ENCODE data around the gene ATP8B4. TPM values are rescaled to one million over a fixed set of nuclear protein-coding genes. Genes with fewer than 3 reads are reported as not detected.

The ATP8B4 gene
- total RNA-seq, 4 donors from 2014 or later = 2.0 to 9.8 (median 9.2) TPM

DNA sequence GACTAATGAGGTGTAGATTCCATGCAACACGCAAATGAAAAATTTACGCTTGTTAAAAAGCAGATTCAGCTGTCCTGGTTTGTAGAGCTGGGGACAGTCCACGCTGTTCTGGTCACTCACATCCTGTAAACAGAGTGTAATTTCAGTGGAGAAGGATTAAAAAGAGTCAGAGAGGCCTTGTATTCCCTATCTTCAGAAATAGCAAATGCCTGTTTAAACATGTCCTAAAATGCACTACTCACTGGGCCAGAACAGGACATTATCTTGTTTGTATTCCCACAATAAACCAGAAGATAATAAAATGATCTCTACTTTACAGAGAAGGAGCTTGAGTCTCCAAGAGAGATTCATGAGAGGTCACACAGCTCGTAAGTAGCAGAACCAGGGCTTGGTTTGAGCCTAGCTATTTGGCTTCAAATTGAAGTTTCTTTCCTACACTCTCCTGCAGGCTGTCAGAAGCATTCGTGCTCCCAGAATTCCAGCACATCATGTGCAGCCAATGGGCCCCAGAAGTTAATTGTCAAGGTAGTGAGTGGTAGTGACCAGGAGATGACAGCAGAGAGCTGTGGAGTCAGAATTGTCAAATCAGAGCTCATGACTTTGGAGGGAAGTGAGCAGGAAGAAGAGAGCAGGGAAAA, 242.5 kb downstream of the ATP8B4 start:
- H3K36me3 ChIP-seq = no peaks in the 10 kb centered on the region
- H3K27ac ChIP-seq = peak overlapping the region; percentile 60 to 81 (median 77)
- H3K9me3 ChIP-seq = no peaks in the 10 kb centered on the region
- H3K27me3 ChIP-seq = no peaks in the 10 kb centered on the region
- peak; percentile 27 for ATAC-seq
- H3K4me3 ChIP-seq = no peak overlapping the region
- WGBS, 2 donors (ENCODE audit: low coverage in 1 of 2) = 28% methylated on average over 5 of the region's 5 CpGs; no CpG with 5 or more reads in 1 of the 2 donors
- no peak for TF ChIP-seq POLR2A (IDR thresholded peaks at IDR 0.05)
- TF ChIP-seq CTCF (IDR thresholded peaks at IDR 0.05) = peak; percentile 12 to 73 (median 36)
- H3K4me1 ChIP-seq = peaks cover 6 to 57% (median 11%) of the 10 kb centered on the region in 3 donors

DNA sequence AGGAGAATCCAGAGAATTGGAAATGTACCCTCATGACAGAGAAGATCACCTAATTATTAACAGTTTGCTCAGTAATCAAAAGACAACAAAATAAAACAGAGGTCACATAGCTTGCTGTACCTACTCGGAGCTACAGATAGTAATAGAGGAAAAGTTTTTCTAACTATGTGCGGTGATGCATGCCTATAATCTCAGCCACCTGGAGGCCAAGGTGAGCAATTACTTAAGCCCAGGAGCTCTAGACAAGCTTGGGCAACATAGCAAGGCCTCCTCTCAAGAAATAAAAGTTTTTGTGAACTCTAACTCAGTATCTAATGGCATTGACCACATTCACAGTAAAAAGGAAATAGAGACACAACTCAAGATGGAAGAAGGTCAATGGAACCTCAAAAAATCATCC, 243.6 kb downstream of the ATP8B4 start:
- Histone ChIP-seq H3K4me1 (peaks cover 6 to 56% (median 11%) of the 10 kb centered on the region in 3 donors), H3K4me3 (no peak overlapping the region), H3K36me3 (no peaks in the 10 kb centered on the region), H3K9me3 (no peaks in the 10 kb centered on the region), H3K27me3 (no peaks in the 10 kb centered on the region), H3K27ac (peak overlapping the region in 3 of 4 donors; percentile 76 to 81 (median 78))
- peak in 1 of 4 experiments; percentile 5 for TF ChIP-seq CTCF (IDR thresholded peaks at IDR 0.05)
- TF ChIP-seq EP300 (IDR thresholded peaks at IDR 0.05) = no peak
- no peak for ATAC-seq
- WGBS, 2 donors (ENCODE audit: low coverage in 1 of 2) = 94 to 100% methylated on average over 2 of the region's 2 CpGs

- H3K27me3 ChIP-seq = no peaks in the 10 kb centered on the region
- no peaks in the 10 kb centered on the region for H3K9me3 ChIP-seq
- no peak overlapping the region for H3K4me3 ChIP-seq
- ATAC-seq = no peak
- peaks cover 0 to 10% (median 0%) of the 10 kb centered on the region in 3 donors for H3K4me1 ChIP-seq
- no peak for TF ChIP-seq CTCF (IDR thresholded peaks at IDR 0.05)
- TF ChIP-seq POLR2A (IDR thresholded peaks at IDR 0.05) = no peak
- no peak for TF ChIP-seq POLR2AphosphoS5 (IDR thresholded peaks at IDR 0.05)
- no peak for TF ChIP-seq EP300 (IDR thresholded peaks at IDR 0.05)
- H3K36me3 ChIP-seq = no peaks in the 10 kb centered on the region
- H3K27ac ChIP-seq = no peak overlapping the region
Measured at GRCh38 chr15:49870472-49870871, 248.6 kb downstream of the ATP8B4 start.

- no peak for TF ChIP-seq CTCF (IDR thresholded peaks at IDR 0.05)
- TF ChIP-seq EP300 (IDR thresholded peaks at IDR 0.05) = no peak
- TF ChIP-seq POLR2AphosphoS5 (IDR thresholded peaks at IDR 0.05) = no peak
- no peak for TF ChIP-seq POLR2A (IDR thresholded peaks at IDR 0.05)
- Histone ChIP-seq H3K9me3 (no peaks in the 10 kb centered on the region), H3K4me3 (no peak overlapping the region), H3K27ac (no peak overlapping the region), H3K27me3 (no peaks in the 10 kb centered on the region), H3K4me1 (no peaks in the 10 kb centered on the region), H3K36me3 (no peaks in the 10 kb centered on the region)
- no peak for ATAC-seq
Measured at GRCh38 chr15:49868348-49868747, 250.7 kb downstream of the ATP8B4 start.

- ATAC-seq = no peak
- no peaks in the 10 kb centered on the region for H3K9me3 ChIP-seq
- no peaks in the 10 kb centered on the region for H3K4me1 ChIP-seq
- H3K4me3 ChIP-seq = no peak overlapping the region
- H3K36me3 ChIP-seq = no peaks in the 10 kb centered on the region
- 89 to 97% methylated on average over 5 to 9 of the region's 10 CpGs for WGBS, 2 donors (ENCODE audit: low coverage in 1 of 2)
- H3K27me3 ChIP-seq = no peaks in the 10 kb centered on the region
- H3K27ac ChIP-seq = no peak overlapping the region
- TF ChIP-seq EP300 (IDR thresholded peaks at IDR 0.05) = no peak
- TF ChIP-seq CTCF (IDR thresholded peaks at IDR 0.05) = no peak
- no peak for TF ChIP-seq POLR2AphosphoS5 (IDR thresholded peaks at IDR 0.05)
- TF ChIP-seq POLR2A (IDR thresholded peaks at IDR 0.05) = no peak
Measured at GRCh38 chr15:49865925-49866757, 252.9 kb downstream of the ATP8B4 start.
